Mucosa of descending colon (tissue), 3 donors: ENCODE measurements around the gene SPCS3. TPM values are rescaled to one million over a fixed set of nuclear protein-coding genes. Genes with fewer than 3 reads are reported as not detected.

ENCODE experiments used
- ATAC-seq: fragments of 200-7000 bp; cut with Tn5 transposase; one replicate; pipeline ENCODE4 v1.9.1; 2020; ENCODE audit warnings: mild to moderate bottlenecking, moderate library complexity
- DNase-seq, 3 donors: peaks; one replicate each; pipeline ENCODE4 v3.0.0-alpha.2; 2020
- H3K36me3 ChIP-seq: fragments of 200-600 bp; one replicate; pipeline ENCODE4 v1.8.0; 2021; ENCODE audit warnings: low read depth, mild to moderate bottlenecking
- H3K4me1 ChIP-seq: fragments of 200-600 bp; one replicate; pipeline ENCODE4 v1.8.0; 2021; ENCODE audit warnings: low read depth, mild to moderate bottlenecking
- H3K4me3 ChIP-seq: fragments of 200-600 bp; one replicate; pipeline ENCODE4 v1.8.0; 2021; ENCODE audit warnings: mild to moderate bottlenecking
- H3K9me3 ChIP-seq: fragments of 200-600 bp; one replicate; pipeline ENCODE4 v1.8.0; 2021; ENCODE audit warnings: mild to moderate bottlenecking
- CTCF ChIP-seq: fragments of 200-600 bp; IDR thresholded peaks from one replicate; pipeline ENCODE4 v1.8.0; 2022; ENCODE audit warnings: antibody characterized with exemption, mild to moderate bottlenecking
- intact Hi-C, 2 donors: fragments of 100-400 bp; cut with DNase I in 1 of 2; cut with micrococcal nuclease in 1 of 2; formaldehyde crosslinking; loops; one replicate each; pipeline versions ENCODE4 v1.11.0 to v1.11.1; 2022; cut with DNase I, micrococcal nuclease
- total RNA-seq, 3 donors: library from RNA; stranded (reverse); fragmentation: NEBNext Ultra II Directional in 2 of 3; extraction: Animal tissue kit (Norgen Biotek cat#: 25700) in 2 of 3; gene quantifications; one replicate each; pipeline versions ENCODE4 v1.2.1 to v1.2.4, GENCODE V29; 2021 to 2023
- donor health status: DM: no; HTN: no; CAD: no; lungs with moderate emphysema.
- donor health status: DM: no; HTN: no; CAD: no.
- donor health status: DM: no; HTN: yes; CAD: no.

The SPCS3 gene
- total RNA-seq, 3 donors from 2014 or later: 72.6 to 152 (median 102) TPM

GRCh38 chr4:176306837-176307665 is 12.7 kb upstream of the SPCS3 start:
- H3K4me3 ChIP-seq: no peak overlapping the region
- no peaks in the 10 kb centered on the region for H3K9me3 ChIP-seq
- ATAC-seq: no peak
- DNase-seq: no peak
- H3K4me1 ChIP-seq: no peaks in the 10 kb centered on the region
- no peak for TF ChIP-seq CTCF
- intact Hi-C loops: no loop called here
- H3K36me3 ChIP-seq: no peaks in the 10 kb centered on the region

- TF ChIP-seq CTCF: no peak
Observed at GRCh38 chr4:176307666-176307930, 12.2 kb upstream of the SPCS3 start.

GRCh38 chr4:176308441-176308840 is 11.3 kb upstream of the SPCS3 start:
- Histone ChIP-seq H3K4me1 (no peaks in the 10 kb centered on the region), H3K4me3 (no peak overlapping the region), H3K36me3 (no peaks in the 10 kb centered on the region), H3K9me3 (no peaks in the 10 kb centered on the region)
- intact Hi-C loops: no loop called here
- DNase-seq (peak in 1 of 3 donors; percentile 4), ATAC-seq (peak; percentile 19)
- TF ChIP-seq CTCF: no peak

More at GRCh38 chr4:176307666-176307930, 12.2 kb upstream of the SPCS3 start:
- no peak for ATAC-seq
- DNase-seq: no peak
- Histone ChIP-seq H3K36me3 (no peaks in the 10 kb centered on the region), H3K4me3 (no peak overlapping the region), H3K9me3 (no peaks in the 10 kb centered on the region), H3K4me1 (no peaks in the 10 kb centered on the region)
- intact Hi-C loops: no loop called here

- Histone ChIP-seq H3K4me3 (no peak overlapping the region), H3K4me1 (no peaks in the 10 kb centered on the region), H3K36me3 (no peaks in the 10 kb centered on the region), H3K9me3 (no peaks in the 10 kb centered on the region)
- no peak for TF ChIP-seq CTCF
- DNase-seq (peak in 1 of 3 donors; percentile 7), ATAC-seq (peak; percentile 43)
- intact Hi-C loops: no loop called here
Observed at GRCh38 chr4:176309046-176309445, 10.7 kb upstream of the SPCS3 start.

- Histone ChIP-seq H3K4me3 (no peak overlapping the region), H3K9me3 (no peaks in the 10 kb centered on the region), H3K4me1 (no peaks in the 10 kb centered on the region), H3K36me3 (no peaks in the 10 kb centered on the region)
- ATAC-seq (no peak), DNase-seq (no peak)
- TF ChIP-seq CTCF: no peak
- intact Hi-C loops: no loop called here
Observed at GRCh38 chr4:176309772-176310171, 10.0 kb upstream of the SPCS3 start.
